Eye (tissue), 1 donor: ENCODE data around the gene PRPF31.
"Not testable (repeated sequence)": the region's sequence is repeated elsewhere in the genome, so short reads cannot be mapped to it uniquely, and the experiment has no call there.

Source experiments
- DNase-seq: peaks from one replicate; pipeline ENCODE4 v3.0.0-alpha.2; 2015

Gene PRPF31

DNA sequence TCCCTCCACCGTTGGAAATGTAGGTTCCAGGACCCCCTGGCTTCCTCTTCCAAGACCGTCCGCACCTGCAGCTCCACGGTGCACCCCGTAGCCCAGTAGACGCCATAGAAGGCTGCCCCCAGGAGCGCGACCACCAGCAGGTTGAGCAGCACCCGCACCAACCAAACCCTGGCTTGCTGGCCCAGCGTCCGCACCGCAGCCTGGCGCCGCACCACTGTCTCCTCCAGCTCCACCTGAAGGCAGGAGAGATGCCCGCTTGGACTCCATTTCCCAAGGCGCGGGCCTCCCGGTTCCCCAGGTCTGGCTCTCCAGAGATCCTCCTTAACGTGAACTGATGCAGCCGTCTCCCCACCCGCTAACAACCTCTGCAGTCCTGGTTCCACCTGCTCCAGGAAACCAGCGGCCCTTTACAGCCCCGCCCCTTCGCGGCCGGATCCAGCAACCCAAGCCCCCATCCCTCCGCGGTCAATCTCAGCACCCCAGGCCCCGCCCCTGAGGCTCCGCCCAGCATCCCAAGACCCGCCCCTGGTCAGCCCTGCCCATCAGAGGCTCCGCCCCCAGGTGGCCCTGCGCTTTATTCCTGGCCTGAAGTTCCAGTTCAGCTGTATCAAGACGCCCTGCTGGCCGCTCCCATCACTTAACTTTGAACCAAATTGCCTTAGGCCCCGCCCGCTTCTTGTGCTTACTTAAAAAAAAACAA, 49.0 kb downstream of the PRPF31 start:
- DNase-seq = peak; percentile 28

DNA sequence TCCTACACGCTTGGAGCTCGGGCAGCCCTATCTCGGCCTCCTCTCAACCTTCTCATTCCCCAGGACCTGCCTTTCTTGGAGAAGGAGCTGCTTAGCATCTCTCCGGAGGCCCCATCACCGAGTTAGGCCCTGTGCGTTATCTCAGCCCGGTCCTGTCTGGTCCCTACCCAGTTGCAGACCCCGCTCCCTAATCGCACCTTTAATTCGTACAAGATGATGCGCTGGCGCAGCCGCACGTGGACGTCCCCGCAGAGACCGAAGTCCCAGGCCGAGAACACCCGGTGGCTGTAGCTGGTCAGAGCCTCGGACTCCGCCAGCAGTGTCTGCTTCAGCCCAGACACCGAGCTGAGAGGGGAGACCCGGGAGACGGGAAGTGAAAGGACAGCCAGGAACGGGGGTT, 49.7 kb downstream of the PRPF31 start:
- DNase-seq = no peak

DNA sequence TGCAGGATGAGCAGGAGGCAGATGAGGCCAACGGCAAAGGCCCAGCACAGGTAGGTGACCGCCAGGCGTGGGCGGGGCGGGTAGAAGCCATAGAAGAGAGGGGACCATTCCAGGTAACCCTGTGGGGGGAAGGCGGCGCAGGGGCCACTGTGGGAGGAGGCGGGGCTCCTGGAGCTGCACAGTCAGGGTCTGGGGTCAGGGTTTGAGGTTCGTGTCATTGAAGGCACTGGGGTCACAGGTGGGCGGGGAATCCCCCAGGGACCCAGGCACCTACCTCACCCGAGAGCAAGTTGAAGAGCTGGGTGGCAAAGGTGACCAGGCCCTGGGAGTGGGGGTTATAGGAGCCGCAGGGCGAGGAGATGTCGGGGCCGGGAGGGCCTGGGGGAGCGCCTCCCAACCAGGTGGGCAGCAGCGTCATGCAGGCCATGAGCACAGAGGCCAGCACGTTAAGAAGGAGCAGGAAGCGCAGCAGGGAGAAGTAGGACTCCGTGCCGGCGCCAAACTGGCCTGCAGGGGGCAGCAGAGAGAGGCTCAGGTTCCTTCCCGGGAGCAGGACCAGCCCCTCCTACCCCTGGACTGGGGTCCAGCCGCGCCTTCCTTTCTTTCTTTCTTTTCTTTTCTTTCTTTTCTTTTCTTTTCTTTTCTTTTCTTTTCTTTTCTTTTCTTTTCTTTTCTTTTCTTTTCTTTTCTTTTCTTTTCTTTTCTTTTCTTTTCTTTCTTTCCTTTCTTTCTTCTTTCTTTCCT, 52.8 kb downstream of the PRPF31 start:
- peak; percentile 96 for DNase-seq

DNA sequence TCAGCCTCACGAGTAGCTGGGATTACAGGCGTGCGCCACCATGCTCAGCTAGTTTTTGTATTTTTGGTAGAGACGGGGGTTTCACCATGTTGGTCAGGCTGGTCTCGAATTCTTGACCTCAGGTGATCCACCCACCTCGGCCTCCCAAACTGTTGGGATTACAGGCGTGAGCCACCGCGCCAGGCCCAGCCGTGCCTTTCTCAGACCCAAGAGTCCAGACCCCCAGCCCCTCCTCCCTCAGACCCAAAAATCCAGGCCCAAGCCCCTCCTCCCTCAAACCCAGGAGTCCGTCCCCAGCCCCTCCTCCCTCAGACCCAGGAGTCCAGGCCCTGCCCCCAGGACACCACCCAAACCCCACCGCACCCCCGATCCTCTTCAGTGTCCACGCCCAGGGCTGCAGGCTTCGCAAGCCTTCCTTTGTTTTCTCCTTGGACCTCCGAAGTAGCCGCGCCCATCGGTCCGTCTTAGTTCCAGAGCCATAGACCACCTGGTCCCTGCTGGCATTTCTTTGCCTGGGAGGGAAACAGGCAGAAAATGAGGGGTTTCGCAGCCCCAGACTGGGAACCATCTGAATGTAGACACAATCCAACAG, 53.7 kb downstream of the PRPF31 start:
- DNase-seq = no peak

DNA sequence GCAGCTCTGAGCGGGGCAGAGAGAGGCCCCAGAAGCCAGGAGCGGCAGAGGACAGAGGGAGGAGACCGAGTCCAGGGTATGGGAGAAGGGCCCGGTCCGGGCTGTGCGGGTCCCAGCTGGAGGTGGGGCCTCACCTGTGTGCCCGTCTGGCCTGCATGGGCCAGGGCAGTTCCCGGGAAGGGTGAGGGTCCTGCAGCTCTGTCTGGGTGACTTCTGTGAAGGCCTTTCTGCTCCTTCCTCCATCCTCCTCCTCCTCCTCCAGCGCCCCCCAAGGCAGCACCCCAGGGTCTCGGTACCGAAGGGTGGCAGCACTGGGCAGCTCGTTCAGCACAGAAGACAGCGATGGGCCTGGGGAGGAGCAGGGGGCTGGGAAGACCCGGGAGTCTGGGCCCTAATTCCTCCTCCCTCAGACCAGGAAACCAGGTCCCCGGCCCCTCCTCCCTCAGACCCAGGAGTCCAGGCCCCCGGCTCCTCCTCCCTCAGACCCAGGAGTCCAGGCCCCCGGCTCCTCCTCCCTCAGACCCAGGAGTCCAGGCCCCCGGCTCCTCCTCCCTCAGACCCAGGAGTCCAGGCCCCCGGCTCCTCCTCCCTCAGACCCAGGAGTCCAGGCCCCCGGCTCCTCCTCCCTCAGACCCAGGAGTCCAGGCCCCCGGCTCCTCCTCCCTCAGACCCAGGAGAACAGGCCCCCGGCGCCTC, 56.3 kb downstream of the PRPF31 start:
- not testable (repeated sequence) for DNase-seq

DNA sequence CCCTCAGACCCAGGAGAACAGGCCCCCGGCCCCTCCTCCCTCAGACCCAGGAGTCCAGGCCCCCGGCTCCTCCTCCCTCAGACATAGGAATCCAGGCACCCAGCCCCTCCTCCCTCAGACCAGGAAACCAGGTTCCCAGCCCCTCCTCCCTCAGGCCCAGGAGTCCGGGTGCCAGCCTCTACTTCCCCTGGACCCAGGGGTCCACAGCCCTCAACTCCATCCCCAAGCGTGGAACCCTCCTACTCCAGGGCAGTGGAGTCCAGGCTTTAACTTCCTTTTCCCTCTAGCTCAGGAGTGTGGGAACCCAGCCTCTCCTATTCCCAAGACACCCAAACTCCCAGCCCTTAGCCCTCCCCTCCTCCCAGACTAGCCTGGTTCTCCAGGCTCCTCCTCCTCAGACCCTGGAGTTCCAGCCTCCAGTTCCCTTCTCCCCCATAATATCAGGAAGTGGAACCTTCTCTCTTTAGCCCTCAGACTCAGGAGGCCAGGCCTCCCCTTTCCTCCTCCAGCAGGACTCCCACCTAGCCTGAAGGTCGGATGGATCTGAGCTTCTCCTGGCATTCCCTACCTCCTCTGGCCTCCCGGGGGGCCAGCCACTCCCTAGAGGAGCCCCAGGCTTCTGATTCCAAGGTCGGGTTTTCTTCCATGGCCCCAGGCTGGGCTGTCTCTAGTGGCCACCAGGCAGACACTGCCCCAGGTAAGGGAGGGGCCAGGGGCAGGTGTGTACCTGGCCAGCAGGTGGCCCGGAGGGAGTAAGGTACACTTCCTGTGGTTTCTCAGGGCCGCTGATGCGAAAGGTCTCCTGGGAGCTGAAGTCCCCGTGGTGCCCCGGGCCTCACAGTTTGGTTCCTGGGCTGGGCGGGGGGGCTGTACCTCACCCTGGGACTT, 57.2 kb downstream of the PRPF31 start, which contains the start of gene TMC4:
TMC4 (minus strand) TSS at position 690 of the 888 bp plus-strand sequence; CDS start at position 647, 43 bp downstream.
- DNase-seq = peak; percentile 9

DNA sequence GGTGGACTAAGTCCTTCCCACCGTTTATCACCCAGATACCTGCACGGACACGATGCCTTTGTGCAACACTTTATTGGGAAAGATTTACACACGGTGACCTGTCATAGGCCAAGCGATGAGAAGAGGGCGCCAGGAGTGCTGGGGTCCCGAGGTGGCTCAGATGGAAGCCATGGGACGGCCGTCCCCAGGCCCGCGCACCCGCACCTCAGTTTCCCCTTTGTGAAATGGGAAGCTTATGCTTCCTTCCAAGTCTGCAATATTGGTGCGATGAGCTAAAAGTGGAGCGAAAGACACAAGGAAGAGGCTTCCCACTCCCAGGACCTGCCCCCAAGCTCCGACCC, 57.8 kb downstream of the PRPF31 start:
- DNase-seq = no peak

DNA sequence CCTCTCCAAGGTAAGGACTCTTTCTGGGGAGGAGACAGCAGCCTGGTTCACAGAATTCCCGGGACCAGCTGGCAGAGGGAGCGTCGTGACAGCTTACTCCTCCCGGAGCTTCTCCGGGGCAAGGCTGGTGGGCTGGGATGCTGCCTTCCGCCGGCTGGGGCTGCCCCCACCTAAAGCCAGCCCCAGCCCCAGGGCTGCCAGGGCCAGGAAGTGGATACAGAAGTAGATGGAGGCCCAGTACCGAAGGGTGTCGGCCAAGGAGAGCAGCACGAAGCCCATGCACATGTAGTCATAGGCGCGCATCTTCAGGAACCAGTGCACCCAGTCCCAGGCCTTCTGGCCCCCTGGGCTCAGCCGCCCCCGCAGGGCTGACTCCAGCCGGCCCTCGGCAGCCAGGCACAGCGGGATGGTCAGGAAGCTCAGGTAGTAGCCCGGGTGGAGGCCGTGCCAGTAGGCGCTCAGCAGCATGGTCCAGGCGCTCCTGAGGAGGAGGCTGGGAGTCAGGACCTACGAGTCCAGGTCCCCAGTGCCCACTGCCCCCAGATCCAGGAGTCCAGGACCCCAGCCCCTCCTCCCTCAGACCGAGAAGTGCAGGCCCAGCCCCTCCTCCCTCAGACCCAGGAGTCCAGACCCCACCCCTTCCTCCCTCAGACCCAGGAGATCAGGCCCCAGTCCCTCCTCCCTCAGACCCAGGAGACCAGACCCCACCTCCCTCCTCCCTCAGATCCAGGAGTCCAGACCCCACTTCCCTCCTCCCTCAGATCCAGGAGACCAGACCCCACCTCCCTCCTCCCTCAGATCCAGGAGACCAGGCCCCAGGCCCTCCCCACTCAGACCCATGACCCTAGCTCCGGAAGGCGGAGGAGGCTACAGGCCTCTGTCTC, 58.6 kb downstream of the PRPF31 start:
- no peak for DNase-seq

DNA sequence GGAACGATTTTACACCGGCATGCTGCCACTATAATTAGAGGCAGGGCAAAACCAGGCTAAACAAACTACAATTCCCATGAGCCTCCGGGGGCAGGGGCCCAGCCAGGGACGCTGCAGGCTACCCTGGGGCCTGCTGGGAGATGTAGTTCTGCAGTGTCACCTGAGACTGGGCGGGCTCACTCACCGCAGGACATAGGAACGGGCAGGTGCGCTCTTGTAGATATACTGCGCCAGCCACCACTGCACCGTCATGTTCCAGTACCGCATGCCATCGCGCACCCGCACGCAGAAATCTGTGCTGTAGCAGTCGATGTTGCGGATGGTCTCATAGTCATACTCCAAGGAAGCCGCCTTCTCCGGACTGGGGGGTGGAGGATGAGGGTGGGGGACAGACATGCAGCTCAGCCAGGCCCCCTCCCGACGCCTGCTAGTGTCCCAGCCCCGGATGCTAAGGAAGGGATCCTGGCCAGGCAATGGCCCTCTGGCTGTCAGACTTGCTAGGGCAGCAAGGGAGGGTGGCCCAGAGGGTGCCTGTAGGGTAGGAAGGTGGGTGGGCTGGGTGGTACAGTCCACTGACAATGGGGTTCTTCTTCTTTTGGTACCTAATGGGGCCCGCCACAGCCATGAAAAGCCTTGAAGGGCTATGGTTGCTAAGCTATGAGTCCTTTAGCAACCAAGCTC, 63.2 kb downstream of the PRPF31 start:
- DNase-seq = peak; percentile 69

DNA sequence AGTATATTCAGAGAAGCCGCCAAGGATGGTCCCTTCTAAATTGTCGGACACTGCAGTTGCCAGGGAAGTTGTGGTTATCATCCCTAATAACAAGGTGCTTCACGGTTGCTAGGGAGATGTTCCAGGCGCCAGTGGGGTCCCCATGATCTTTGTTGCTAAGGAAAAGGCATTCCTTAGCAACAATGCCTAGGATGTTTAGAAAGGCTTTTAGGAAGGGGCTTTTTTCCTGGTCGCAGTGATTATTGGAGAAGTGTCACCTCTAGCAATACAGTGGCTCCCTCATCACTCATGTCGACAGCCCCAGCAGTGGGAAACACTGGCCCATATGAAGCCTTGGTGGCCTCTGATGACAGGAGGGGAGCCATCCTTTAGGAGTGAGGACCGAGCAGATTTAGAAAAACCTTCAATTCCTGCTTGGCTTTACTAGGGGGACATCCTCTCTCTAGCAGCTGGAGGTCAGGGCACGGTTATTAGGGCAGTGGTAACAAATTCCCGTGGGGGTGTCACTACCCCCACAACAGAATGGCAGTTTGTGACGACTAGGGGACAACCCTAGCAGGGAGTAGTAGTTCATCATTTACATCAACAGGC, 63.8 kb downstream of the PRPF31 start:
- no peak for DNase-seq

DNA sequence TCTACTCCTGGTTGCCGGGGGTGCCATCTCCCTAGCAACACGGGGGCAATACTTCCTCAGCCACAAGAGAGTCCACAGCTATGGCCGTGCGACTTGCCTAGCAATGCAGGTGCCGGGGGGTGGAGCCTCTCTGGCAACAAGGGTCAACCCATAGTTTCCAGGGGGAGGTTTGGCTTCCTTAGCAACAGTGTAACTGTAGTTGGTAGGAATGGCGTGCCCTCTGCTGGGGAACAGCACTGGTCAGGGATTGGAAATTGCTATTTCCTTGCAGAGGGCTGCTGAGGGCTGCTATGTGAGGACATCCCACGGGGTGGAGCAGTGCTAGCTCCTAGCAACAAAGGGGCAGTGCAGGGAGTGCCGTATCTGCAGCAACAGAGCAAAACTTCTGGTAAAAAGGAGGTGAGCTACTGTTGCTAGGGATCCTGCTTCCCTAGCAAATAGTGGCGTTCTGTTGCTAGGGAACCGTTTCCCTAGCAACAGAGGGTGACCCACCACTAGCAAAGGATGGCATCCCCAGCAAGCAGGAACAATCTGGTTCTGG, 64.4 kb downstream of the PRPF31 start:
- peak; percentile 94 for DNase-seq

DNA sequence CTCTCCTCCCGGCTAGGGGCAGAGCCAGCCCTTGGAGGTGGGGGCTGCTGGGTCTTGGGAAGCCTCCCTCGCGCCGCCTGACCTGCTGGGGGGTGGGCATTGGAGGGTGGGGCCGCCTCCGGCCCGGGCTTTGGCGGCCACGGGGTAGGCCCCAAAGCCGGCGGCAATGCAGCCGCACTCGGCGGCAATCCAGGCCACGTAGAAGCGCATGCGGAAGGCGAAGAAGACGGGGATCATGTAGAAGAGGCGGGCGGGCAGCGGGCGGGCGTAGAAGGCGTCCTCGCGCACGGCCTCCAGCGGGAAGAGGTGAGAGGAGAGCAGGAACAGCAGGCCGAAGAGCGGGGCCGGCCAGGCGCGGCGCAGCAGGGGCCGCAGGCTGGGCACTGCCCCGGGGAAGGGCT, 65.1 kb downstream of the PRPF31 start:
- DNase-seq = no peak
